HG02840 (cell line): Measurements from ENCODE around the gene SMIM45.

ENCODE experiments used
- ATAC-seq: cut with Tn5 transposase; IDR thresholded peaks from one replicate; pipeline ENCODE4 v1.9.1; 2021; ENCODE audit warnings: mild to moderate bottlenecking, moderate library complexity, moderate number of reproducible peaks; ENCODE audit not compliant: unreplicated experiment, low FRiP score

The SMIM45 gene

DNA sequence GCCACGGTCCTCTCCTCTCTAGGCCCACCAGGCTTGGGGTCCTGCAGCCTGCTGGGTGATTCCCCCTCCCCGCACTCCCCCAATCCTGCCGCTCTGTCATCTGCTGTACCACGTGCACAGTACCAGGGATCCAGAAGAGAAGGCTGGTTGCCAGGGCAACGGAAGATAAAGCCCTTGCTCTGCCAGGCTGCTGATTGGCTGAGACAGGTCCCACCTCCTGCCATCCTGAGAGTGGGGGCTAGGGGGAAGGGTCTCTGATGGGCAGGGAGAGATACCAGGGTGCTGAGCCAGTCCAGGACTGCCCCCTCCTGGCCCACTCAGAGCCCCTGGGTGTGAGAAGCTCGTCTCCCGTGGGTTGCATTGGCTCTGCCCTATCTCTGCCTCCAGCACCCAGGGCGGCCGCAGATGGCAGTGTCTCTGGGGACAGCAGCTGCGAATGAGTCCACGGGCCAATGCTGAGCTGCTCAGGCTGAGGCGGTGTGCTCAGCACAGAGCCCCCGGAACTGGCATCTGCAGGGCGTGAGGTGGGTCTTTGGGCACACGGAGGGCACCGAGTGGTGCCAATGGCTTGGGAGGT is at the start of gene SMIM45:
TSS of gene SMIM45 (plus strand) at position 253 of the 577 bp plus-strand sequence.
- no peak for ATAC-seq

DNA sequence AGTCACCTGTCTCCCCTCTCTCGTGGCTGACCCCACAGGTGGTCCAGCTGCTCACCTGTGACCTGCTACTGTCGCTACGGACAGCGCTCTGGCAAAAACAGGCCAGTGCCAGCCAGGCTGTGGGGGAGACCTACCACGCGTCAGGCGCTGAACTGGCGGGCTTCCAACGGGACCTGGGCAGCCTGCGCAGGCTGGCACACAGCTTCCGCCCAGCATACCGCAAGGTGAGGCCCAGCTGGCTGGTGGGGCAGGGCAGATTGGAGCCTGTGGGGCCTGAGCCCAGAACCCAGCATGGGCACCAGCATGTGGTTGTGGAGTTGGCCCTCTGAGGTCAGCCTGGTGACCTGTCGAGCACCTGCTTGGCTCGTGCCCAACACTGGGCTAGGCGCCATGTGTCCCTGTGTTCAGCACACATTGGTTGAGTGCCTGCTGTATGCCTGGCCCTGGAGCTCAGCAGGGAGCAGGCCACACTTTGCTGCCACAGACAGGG is 49.0 kb upstream of the SMIM45 start:
- ATAC-seq, result no peak

GRCh38 chr22:41904450-41905410 is 47.2 kb upstream of the SMIM45 start:
- no peak for ATAC-seq

GRCh38 chr22:41905411-41906202 is 46.3 kb upstream of the SMIM45 start:
- ATAC-seq, result no peak

GRCh38 chr22:41906822-41907221 is 45.1 kb upstream of the SMIM45 start:
- no peak for ATAC-seq

GRCh38 chr22:41907436-41908401 is 44.2 kb upstream of the SMIM45 start:
- no peak for ATAC-seq

GRCh38 chr22:41908411-41909309 is 43.3 kb upstream of the SMIM45 start:
- no peak for ATAC-seq

- ATAC-seq, result no peak
Measured at GRCh38 chr22:41909310-41910049, 42.5 kb upstream of the SMIM45 start.

DNA sequence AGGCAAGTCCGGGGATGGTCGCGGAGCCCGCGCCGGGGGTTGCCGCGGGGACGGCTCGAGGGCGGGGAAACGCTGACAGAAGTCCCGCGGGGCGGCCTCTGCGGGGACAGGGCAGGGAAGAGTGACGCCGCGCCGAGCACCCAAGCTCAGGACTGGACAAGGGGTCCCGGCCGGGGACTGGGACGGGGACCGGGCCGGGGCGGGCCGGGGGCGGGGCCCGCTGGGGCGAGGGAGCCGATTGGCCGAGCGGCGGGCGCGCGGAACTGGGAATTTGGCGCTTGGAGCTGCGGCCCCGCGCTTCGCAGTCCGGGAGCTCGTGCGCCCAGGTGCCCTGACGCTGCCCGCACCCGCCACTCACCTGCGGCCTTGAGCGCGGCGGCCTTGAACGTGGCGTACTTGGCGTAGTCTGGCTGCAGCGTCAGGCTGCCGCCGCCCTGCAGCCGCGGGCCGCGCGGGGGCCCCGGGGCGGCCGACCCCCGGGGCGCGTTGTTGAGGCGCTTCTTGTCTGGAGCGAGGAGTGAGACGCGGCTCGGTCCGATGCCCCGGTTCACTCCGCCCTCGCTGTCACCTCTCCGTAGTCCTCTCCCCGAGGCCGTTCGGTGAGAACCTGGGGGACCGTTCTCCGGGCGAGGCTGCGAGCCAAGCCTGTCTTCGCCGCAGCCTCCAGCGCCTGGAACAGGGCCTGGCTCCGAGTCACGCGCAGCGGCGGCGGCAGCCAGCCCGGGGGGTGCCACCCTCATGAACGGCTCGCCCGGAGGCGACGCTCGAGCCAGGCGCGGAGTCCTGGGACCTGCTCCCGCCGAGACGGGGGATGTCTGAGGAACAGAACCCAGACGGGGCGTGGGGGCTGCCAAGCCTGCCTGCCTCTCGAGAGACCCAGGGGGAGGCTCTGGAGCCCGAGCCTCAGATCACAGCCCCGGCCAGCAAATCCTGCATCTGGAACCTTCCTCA is 41.6 kb upstream of the SMIM45 start:
- ATAC-seq, result no peak

DNA sequence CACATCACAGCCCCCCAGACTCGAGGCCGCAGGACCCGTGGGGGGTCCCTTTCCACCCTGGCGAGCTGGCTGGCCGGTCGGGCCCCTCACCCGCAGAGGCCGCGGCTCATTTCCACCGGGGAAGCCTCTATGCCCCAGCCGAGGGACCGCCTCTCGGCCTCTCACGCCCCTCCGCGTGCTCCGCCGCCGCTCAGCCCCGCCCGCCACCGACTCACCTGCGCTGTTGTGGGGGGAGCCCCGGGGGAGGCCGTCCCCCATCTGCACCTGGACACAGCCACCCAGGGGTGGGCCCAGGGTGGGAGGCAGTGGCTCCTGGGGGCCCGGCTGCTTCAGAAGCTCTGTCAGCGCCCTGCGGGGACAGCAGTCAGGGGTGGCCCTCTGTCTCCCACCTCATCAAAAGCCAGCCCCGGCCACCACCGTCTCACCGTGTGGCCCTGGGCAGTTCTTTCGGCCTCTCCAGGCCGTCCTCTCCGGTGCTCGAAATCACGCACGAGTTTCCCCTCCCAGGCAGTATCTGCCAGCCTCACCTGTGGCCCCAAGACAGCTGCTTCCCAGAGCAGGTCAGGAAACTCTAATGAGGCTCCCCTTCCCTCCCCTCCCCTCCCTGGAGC is 40.8 kb upstream of the SMIM45 start:
- no peak for ATAC-seq

- ATAC-seq, result no peak
Measured at GRCh38 chr22:41912338-41913039, 39.5 kb upstream of the SMIM45 start.

DNA sequence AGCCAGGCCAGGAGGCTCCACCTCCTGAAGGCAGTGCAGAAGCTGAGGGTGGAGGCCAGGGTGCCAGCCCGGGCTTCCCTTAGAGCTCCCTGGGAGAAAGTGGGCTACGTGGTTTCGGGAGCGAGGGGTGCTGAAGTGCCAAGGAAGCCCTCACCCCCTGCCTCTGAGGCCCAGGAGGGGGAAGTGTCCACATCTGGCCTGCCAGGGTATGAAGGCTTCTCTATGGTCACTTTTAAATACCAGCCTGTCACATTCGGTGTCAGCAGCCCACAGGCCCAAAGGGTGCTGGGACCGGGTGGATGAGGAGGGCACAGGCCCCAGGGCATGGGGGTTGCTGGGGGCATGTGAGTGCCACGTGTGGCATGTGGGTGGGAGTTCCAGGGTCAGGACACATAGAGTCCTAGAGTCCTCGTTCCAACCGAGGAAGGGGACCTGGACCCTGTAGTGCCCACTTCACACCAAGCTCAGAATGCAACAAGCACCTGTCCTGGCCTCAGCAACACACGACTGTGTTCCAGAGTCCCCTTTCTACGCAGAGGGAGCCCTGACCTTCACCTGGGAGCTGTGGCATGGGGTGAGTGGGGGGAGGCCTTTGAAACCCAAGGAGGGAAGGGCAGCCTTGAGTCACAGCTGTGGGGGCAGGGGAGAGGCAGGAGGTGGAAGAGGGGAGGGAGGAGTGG is 38.8 kb upstream of the SMIM45 start:
- ATAC-seq, result no peak

DNA sequence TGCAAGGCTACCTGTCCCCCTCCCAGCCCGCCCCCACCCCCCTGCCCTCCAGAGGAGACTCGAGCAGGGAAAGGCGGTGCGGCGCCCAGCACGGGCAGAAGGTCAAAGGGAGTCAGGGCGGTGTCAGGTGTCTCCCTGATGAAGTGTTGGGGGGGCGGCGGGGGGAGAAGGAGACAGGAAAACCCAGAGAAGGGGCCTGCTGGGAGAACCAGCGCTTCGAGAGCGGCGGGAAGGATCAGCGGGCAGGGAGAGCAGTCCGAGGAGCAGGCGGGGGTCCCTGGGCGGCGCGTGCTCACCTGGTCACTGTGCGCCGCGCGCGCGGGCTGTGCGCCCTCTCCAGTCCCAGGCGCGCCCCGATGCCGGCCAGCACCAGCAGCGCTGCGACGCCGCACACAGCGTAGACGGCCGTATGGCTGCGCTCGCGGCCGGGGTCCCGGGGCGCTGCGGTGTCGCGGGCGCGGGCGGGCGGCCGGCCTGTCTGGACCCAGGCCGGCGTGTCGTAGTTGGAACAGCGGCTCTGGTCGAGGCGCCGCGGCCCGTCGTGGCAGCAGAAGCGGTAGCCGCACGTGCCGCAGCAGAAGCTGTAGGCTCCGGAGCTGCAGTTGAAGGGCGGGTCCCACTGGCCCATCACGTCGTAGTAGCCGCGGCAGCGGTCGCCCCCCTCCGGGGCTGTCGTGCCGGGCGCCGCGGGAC is 38.0 kb upstream of the SMIM45 start:
- no peak for ATAC-seq

DNA sequence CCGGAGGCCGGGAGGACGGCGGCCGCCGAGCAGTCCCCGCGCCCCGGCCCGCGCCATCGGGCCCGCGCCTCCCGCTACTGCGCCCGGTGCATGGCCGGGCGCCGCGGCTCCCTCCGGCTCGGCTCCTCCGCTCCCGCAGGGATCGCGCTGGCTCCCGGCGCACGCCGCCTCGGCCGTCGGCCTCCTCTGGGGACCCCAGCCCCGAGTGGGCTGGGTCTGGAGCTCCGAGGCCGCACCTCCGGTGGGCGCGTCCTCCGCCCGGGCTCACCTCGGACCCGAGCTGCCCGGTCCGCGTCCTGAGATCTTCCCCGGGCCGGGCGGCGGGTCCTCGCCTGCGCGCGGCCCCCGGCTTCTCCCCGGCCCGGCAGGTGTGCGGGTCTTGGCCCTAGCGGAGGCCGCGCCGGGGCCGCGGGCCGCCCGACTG is 37.3 kb upstream of the SMIM45 start:
- ATAC-seq, result no peak
